ENCODE measurements around the gene DOCK8. TPM values are rescaled to one million over a fixed set of nuclear protein-coding genes. Genes with fewer than 3 reads are reported as not detected.

Gene DOCK8
- polyA plus RNA-seq, 1 donor (not counting 4 experiments of a cell fraction or from before 2014, with no cell fraction given): 1.5 TPM

GRCh38 chr9:389758-390157 is 175.1 kb downstream of the DOCK8 start:
- Histone ChIP-seq H3K27me3 (ENCODE audit: control insufficient read depth, extremely low read depth, insufficient read depth, low read length) (no peaks in the 10 kb centered on the region), H3K36me3 (ENCODE audit: control insufficient read depth in 2 of 2, extremely low read depth in 1 of 2, insufficient read depth in 2 of 2, low read length in 2 of 2) (no peaks in the 10 kb centered on the region), H3K4me3 (ENCODE audit: control insufficient read depth in 2 of 3, extremely low read depth in 1 of 3, insufficient read depth in 2 of 3, low read depth in 1 of 3, low read length in 3 of 3) (no peak overlapping the region), H3K4me1 (ENCODE audit: control insufficient read depth, extremely low read depth, insufficient read depth, low read length) (no peaks in the 10 kb centered on the region), H2AFZ (ENCODE audit: control insufficient read depth, low read length) (no peak overlapping the region), H3K79me2 (ENCODE audit: control insufficient read depth, insufficient read depth, low read length) (no peaks in the 10 kb centered on the region), H3K9ac (ENCODE audit: control insufficient read depth, extremely low read depth, insufficient read depth, low read length) (no peak overlapping the region), H3K9me3 (ENCODE audit: control insufficient read depth, low read depth, low read length) (no peaks in the 10 kb centered on the region), H3K27ac (ENCODE audit: control insufficient read depth, insufficient read depth, low read length) (no peak overlapping the region), H4K20me1 (ENCODE audit: control insufficient read depth, extremely low read depth, insufficient read depth, low read length) (no peaks in the 10 kb centered on the region), H3K9me1 (ENCODE audit: control insufficient read depth, extremely low read depth, insufficient read depth, low read length) (no peaks in the 10 kb centered on the region), H3K4me2 (ENCODE audit: control insufficient read depth, extremely low read depth, insufficient read depth, low read depth, low read length) (no peak overlapping the region)
- no peak for DNase-seq (ENCODE audit: low read depth, low spot score)
- TF ChIP-seq CTCF (optimal IDR thresholded peaks at IDR 0.05 in 1 of 3, IDR thresholded peaks at IDR 0.05 in 1 of 3, conservative IDR thresholded peaks at IDR 0.05 in 1 of 3; ENCODE audit: extremely low read depth in 1 of 3, insufficient read depth in 2 of 3, low read length in 3 of 3): no peak
- TF ChIP-seq EZH2 (IDR thresholded peaks at IDR 0.05; ENCODE audit: low read length): no peak
- dilution Hi-C loops (cut with MboI; ENCODE audit: extremely low pct_ligation_motif_present, low sequenced_read_pairs): no loop called here
- no peak for FAIRE-seq

- Histone ChIP-seq H3K79me2 (ENCODE audit: control insufficient read depth, insufficient read depth, low read length) (no peaks in the 10 kb centered on the region), H2AFZ (ENCODE audit: control insufficient read depth, low read length) (no peak overlapping the region), H3K9me3 (ENCODE audit: control insufficient read depth, low read depth, low read length) (no peaks in the 10 kb centered on the region), H3K36me3 (ENCODE audit: control insufficient read depth in 2 of 2, extremely low read depth in 1 of 2, insufficient read depth in 2 of 2, low read length in 2 of 2) (no peaks in the 10 kb centered on the region), H3K4me2 (ENCODE audit: control insufficient read depth, extremely low read depth, insufficient read depth, low read depth, low read length) (no peak overlapping the region), H3K4me1 (ENCODE audit: control insufficient read depth, extremely low read depth, insufficient read depth, low read length) (no peaks in the 10 kb centered on the region), H3K27ac (ENCODE audit: control insufficient read depth, insufficient read depth, low read length) (no peak overlapping the region), H3K4me3 (ENCODE audit: control insufficient read depth in 2 of 3, extremely low read depth in 1 of 3, insufficient read depth in 2 of 3, low read depth in 1 of 3, low read length in 3 of 3) (no peak overlapping the region), H3K27me3 (ENCODE audit: control insufficient read depth, extremely low read depth, insufficient read depth, low read length) (no peaks in the 10 kb centered on the region), H4K20me1 (ENCODE audit: control insufficient read depth, extremely low read depth, insufficient read depth, low read length) (no peaks in the 10 kb centered on the region), H3K9ac (ENCODE audit: control insufficient read depth, extremely low read depth, insufficient read depth, low read length) (no peak overlapping the region), H3K9me1 (ENCODE audit: control insufficient read depth, extremely low read depth, insufficient read depth, low read length) (no peaks in the 10 kb centered on the region)
- DNase-seq (ENCODE audit: low read depth, low spot score) (no peak), FAIRE-seq (no peak)
- TF ChIP-seq EZH2 (IDR thresholded peaks at IDR 0.05; ENCODE audit: low read length) (no peak), CTCF (optimal IDR thresholded peaks at IDR 0.05 in 1 of 3, IDR thresholded peaks at IDR 0.05 in 1 of 3, conservative IDR thresholded peaks at IDR 0.05 in 1 of 3; ENCODE audit: extremely low read depth in 1 of 3, insufficient read depth in 2 of 3, low read length in 3 of 3) (no peak)
- dilution Hi-C loops (cut with MboI; ENCODE audit: extremely low pct_ligation_motif_present, low sequenced_read_pairs): no loop called here
Observed at GRCh38 chr9:392077-392804, 177.6 kb downstream of the DOCK8 start.
